ENCODE results near the gene ARF1.

DNA sequence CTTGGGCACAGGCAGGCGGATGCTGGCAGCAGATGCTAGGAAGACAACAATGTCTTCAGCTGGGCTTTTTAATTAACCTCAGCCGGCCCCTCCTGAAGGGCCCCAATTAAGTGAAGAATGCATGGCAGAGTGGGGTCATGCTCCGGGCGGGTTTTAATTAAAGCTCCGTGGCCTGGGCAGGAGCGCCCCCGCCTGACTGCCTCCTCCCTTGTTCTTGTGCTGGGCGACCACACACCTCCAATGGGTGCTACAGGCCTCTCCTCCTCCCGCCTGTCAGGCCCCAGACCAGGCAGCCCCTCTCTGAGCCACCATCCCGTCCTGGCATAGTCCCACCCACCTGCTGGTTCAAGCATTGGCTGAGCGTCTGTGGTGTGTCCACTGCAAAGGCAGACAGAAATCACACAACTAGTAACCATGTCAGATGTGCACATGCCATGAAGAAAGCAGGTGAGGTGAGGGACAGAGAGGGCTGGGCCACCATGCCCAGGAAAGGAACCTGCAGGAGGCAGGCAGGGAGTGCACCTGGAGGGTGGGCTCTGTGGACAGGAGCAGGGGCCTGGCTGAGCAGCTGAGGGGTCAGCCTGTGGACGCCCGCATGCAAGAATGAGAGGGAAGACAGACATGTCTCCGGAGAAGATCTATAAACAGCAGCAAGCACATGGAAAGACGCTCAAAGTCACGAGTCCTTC, 8.5 kb upstream of the ARF1 start:
- TF ChIP-seq POLR2AphosphoS5 (IDR thresholded peaks at IDR 0.05; ENCODE audit: borderline replicate concordance, low read depth, low read length) = no peak
- no peak for TF ChIP-seq EZH2 (IDR thresholded peaks at IDR 0.05)
- no peak for TF ChIP-seq FOXP2 (optimal IDR thresholded peaks at IDR 0.05; ENCODE audit: control extremely low read depth, extremely low read length, insufficient read depth)
